CD4-positive, alpha-beta T cell treated with Interleukin-4 for 4 hours (primary cell): ENCODE data around the gene COLEC12.

ENCODE experiments used
- DNase-seq: peaks from one replicate; pipeline ENCODE4 v3.0.0-alpha.2; 2020

COLEC12 gene

GRCh38 chr18:382423-382984 lies 118.0 kb downstream of the COLEC12 start:
- no peak for DNase-seq

GRCh38 chr18:379681-380330 lies 120.7 kb downstream of the COLEC12 start:
- no peak for DNase-seq

DNA sequence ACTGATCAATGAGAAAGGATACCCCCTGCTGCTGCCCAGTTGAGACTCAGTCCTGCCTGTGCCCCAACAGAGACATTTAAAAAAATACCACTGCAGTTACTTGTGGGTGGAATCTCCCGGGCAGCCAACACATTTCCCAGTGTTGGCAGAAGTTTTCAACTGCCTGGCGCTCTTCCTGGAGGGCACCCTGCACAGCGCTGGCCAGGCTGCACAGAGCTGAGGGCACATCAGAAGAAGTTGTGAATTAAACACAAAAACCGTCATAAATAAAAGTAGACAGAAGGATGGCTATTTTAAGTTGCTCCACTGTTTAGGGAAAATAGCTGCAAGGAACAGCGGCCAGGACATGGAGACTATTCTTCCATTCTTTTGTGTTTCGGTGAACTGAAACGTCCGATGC lies 122.4 kb downstream of the COLEC12 start:
- DNase-seq = no peak

DNA sequence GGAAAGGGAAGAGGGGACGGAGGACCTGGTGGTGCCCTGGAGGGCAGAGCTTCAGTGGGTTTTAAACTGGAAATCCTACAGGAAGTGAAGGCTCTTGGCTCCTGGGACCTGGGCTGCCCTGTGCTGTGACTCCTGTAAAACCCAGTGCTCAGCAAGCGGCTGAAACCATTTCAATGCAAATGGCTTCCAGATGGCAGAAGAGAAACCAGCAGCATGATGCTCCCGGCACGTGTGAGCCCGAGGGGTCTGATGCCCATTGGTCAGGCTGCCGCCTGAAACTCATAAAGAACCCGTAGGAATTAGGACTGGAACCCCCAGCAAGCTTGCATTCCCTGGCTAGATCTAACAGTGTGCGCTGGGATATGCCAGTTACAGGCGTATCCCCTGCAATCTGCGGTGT lies 123.4 kb downstream of the COLEC12 start:
- DNase-seq = no peak

GRCh38 chr18:376311-376710 lies 124.2 kb downstream of the COLEC12 start:
- no peak for DNase-seq

DNA sequence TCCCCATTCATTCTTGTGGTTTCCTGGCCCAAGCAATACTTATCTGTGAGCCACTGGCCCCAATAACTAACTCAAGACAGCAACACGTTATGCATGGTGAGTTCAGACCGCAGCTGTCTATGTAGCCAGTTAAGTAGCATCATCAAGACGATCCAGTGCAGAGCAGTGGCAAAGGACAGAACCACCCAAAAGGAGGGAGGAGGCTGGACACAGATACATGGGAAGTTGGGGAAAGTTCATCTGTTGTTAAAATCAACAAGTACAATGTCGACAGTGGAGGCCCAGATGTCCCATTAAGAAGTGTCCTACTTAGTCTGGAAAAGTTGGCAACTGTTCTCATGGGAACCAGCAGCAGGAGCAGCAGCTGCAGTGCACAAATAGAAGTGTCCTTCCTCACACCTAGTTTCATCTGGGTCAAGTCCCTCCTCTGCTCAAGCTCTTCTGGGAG lies 125.8 kb downstream of the COLEC12 start:
- DNase-seq = no peak

- no peak for DNase-seq
Observed at GRCh38 chr18:373780-374179, 126.7 kb downstream of the COLEC12 start.

DNA sequence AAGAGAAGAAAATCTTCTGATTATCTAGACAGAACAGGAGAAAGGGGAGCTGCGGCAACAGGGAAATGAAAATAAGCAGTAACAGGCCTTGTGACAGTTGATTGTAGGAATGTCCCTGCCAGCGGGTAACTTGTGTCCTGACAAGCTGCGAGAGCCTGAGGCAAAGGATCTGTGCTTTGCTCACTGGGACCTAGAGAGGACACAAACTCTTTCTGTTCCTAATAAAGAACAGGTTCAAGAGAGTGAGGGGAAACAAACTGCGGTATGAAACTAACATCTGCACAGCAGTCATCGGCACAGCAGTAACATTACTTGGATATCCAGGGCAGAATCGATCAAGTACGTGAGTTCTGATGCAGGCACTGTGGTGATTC lies 128.9 kb downstream of the COLEC12 start:
- no peak for DNase-seq

DNA sequence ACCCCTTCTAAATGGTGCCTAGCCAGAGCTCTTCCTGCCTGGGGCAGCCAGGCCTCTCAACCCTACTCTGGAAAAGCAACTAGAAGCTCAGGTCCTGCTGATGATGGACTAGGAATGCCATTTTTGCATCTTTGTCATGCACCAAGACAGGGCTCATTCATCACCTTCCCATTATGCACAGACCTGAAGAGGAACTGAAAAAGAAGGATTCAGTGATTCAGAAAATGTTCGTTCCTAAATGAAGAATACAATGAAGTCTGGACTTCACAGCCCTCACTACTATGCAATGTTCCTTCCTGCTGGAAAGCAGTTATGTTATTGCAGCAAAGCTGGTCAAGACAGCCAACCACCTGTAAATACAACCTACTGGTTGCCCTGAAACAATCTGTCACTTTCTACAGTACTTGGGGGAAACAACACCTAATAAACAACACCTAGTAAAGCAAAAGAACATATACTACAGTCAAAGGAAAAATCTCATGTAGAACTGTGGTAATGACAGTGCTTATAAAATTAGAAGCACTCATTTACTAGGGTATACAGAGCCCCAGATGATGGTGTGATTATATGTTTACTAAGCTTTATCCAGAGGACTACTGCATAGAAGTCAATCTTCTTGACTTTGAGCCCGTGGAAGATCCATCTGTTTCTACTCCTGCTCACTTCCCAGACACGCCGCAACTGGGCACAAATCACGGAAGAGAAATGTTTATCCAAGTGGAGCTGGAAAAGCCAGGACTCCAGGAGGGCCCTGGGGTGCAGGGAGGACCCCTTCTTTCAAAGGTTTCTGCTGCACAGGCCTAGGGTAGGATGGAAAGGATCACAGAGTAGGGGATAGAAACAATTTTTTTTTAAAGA lies 129.5 kb downstream of the COLEC12 start:
- DNase-seq = no peak

- DNase-seq = no peak
Observed at GRCh38 chr18:369224-370015, 131.1 kb downstream of the COLEC12 start.

DNA sequence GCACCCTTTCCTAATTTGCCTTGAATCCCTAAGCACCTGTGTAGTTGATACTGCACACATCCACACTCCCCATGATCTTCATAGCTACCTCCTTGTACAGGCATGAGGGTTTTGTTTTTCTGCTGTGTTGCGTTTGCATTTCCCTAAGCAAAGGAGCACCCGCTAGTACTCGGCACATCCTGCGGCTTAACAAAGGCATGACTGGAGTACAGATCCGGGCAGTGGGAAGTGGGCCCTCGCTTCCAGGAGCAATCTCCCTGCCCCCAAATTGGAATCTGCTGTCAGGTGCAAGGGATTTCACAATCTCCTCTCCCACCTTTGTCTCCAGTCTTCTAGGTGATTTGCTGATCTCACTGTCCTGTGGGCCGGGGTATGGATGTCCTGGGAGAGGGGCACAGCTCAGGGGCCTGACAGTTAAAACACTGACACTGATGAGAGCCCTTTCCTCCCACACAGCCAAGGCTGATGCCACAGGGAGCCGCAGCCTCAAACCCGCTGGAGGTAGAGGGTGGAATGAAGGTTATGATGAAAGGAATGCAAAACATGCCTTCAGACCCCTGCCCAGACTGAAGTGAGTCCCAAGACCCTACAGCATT lies 133.9 kb downstream of the COLEC12 start:
- DNase-seq = no peak

- DNase-seq = no peak
Observed at GRCh38 chr18:365651-366050, 134.8 kb downstream of the COLEC12 start.

- DNase-seq = no peak
Observed at GRCh38 chr18:364256-364826, 136.2 kb downstream of the COLEC12 start.

DNA sequence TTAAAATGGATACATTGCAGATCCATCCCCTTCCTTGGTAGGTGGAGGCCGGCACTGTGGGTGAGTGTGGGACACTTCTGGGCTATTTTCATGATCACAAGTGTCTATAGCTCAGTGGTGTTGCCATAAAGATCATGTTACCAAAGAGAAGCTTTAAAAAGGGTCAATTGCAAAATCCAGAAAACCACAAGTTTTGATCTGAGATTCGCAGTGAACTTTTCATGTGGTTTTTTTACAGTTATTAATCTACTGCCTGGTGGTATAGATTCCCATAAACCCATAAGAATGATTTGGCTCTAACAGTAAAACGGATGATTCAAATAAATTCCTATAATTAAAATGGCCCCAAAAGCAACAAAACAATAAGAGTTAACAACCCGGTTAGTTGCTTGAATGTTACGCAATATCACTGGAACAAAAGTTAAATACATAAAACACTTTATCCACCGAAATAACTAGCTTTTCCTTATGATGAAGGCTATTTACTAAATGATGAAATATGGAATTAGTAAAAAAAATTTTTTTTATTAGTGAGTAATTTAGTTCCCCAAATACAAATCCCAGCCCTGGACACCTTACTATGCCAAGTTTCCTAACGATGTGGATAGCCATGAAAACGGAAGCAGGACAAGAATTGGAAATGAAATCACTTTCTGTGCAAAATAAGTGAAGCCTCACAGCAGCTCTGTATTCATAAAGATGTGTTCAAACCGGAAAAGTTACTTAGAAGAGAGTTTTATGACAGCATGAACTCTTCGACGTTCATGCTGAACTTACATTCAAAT lies 137.0 kb downstream of the COLEC12 start:
- no peak for DNase-seq

DNA sequence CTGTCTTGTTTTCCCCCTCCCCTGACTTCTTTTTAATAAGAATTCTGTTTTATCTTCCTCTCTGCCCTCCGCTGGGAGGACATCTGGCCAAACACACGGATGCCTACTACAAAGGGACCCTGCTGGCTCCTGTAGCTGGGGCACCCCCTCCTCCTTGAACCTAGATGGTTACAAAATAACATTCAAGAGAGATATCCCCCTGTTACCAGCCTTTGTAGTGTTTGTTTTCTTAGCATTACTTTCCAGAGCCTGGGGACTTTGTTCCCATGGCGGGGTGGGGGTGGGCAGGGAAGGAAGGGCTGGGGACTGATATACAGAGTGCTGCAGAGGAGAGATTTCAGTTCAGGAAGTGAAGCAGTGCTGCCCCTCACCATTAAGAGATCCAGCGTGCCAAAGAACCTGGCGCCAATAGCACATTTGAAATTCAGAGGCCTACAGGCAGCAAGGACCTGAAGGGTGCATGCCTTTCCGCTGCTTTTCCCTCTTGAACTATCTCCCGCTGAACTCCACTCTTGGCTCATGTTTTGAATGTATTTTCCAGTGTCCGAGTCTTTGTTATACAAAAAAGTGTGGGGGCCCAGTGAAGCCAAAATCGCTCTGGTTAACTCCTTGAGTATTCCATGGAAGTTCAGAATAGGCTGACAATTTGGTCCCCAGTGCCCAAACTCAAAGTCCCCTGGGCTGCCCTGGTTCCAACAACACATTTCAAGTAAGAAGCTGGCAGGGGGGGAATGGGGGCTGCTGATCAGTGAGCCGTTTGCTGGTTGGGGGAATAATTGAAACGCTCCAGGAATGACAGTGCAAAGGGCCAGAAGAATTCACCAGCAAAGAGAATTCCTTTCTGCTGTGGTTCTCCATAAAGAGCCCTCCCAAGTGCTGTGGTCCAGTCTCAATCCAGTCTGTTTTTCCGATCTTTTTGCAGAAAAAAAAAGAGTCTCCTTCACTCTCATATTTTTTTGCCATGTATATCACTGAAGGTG lies 137.9 kb downstream of the COLEC12 start:
- no peak for DNase-seq

GRCh38 chr18:361941-362310 lies 138.6 kb downstream of the COLEC12 start:
- no peak for DNase-seq

DNA sequence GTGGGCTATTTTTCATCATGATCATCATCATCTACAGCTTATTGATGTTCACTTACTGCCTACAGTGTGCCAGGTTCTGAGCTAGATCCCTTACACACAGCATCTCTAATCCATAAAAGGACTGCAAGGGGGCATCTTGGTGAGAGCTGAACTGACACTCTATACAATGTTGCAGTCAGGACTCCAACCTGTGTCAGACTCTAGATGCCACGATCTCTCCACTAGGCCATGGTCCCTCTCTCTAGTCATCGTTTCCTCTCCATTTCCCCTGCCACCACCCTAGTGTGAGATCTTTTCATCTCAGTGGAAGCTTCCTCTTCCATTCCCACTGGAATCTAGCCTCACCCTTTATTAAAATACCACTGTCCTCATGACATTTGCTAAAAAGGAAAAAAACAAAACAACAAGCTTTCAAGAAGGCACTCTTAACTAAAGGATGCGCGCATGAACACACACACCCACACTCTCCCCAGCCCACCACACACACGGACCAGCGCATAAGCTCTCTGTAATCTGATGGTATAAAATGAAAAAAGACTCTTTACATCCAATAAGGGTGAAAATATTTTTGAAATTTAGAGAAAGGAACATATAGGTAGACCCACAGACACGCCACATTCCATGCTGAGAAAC lies 139.3 kb downstream of the COLEC12 start:
- no peak for DNase-seq

- no peak for DNase-seq
Observed at GRCh38 chr18:360676-361075, 139.8 kb downstream of the COLEC12 start.

GRCh38 chr18:356778-357177 lies 143.7 kb downstream of the COLEC12 start:
- DNase-seq = no peak

DNA sequence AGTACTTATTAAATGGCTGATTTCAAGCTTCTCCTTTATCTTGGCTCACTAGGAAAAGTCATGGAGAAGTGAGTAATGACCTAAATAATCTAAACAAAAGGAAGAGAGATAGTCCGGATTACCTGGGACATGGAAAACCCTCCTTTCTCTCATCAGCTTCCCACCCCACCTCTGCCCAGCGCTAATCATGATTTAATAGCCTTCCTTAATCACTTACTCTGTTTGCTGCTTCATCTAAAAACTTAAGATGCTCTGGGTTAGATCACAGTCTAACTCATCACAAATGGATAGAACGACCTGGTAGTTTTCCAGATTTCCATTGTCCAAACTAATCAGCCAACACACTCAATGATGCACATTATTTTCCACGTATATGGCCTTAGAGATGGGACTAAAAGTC lies 144.8 kb downstream of the COLEC12 start:
- DNase-seq = no peak
